Skeletal muscle satellite cell (primary cell): Measurements from ENCODE around the gene ENTPD8.
A peak's percentile ranks its signal among the peaks of the same experiment; 100 is the strongest.
"Not testable (repeated sequence)": the region's sequence is repeated elsewhere in the genome, so short reads cannot be mapped to it uniquely, and the experiment has no call there.

Source experiments
- H3K27me3 ChIP-seq: 2 replicates; pipeline ENCODE4 v1.7.0; 2013; ENCODE audit warnings: low read length; ENCODE audit not compliant: control insufficient read depth, insufficient read depth
- H3K36me3 ChIP-seq: 2 replicates; pipeline ENCODE4 v1.7.0; 2013; ENCODE audit warnings: mild to moderate bottlenecking, control low read depth, low read length; ENCODE audit not compliant: insufficient read depth
- H3K4me1 ChIP-seq: 2 replicates; pipeline ENCODE4 v1.7.0; 2013; ENCODE audit warnings: low read length; ENCODE audit not compliant: control insufficient read depth, insufficient read depth
- H3K4me2 ChIP-seq: 2 replicates; pipeline ENCODE4 v1.7.0; 2013; ENCODE audit warnings: mild to moderate bottlenecking, low read length
- H3K4me3 ChIP-seq: 2 replicates; pipeline ENCODE4 v1.7.0; 2013; ENCODE audit warnings: low read length
- H3K9ac ChIP-seq: 2 replicates; pipeline ENCODE4 v1.7.0; 2013; ENCODE audit warnings: mild to moderate bottlenecking, low read depth, low read length, moderate library complexity
- H3K9me3 ChIP-seq: replicated peaks from 2 replicates; pipeline ENCODE4 v1.7.0; 2013; ENCODE audit warnings: mild to moderate bottlenecking, control low read depth, low read length

The ENTPD8 gene

DNA sequence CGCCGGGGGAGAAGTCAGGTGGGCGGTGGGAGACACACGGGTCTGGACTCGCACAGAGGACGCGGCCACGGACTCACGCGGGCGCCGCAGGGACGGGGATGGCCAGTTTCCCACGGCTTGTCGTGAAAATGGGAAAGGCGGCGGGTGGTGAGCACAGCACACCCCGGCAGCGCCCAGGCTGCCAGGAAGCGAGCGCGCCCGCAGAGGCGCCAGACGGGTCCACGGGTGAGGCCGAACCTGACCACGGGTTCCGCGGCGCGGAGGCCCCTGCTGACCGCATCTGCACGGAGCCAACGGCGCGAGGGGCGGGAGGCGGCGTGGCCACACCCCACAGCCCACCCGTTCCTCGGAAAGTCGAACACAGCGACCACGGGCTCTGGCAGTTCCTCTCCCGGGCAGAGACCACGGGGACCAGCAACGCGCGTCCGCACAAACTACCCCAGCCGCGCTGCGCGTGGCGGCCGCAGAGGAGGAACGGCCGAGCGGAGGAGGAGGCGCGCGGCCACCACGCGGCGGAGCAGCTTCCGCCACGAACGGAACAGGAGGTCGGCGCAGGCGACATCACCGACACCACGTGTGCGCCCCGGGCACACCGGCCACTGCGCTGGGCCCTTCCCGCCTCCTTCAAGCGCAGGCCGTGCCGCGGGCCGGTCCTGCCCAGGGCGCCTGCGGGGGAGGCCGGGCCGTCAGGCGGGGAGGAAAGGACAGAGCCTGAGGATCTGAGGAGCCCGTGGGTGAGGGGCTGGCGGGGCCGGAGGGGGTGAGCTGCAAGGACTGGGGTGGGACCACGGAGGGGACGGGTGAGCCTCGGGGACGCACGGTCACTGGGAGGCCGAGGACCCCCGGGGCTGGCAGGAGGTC lies 23.8 kb downstream of the ENTPD8 start:
- peak overlapping the region; percentile 63 for H3K4me3 ChIP-seq
- peaks cover 18% of the 10 kb centered on the region for H3K4me1 ChIP-seq
- peak overlapping the region; percentile 26 for H3K9ac ChIP-seq
- peak overlapping the region; percentile 77 for H3K4me2 ChIP-seq
- no peaks in the 10 kb centered on the region for H3K9me3 ChIP-seq
- H3K36me3 ChIP-seq, result no peaks in the 10 kb centered on the region
- no peaks in the 10 kb centered on the region for H3K27me3 ChIP-seq

DNA sequence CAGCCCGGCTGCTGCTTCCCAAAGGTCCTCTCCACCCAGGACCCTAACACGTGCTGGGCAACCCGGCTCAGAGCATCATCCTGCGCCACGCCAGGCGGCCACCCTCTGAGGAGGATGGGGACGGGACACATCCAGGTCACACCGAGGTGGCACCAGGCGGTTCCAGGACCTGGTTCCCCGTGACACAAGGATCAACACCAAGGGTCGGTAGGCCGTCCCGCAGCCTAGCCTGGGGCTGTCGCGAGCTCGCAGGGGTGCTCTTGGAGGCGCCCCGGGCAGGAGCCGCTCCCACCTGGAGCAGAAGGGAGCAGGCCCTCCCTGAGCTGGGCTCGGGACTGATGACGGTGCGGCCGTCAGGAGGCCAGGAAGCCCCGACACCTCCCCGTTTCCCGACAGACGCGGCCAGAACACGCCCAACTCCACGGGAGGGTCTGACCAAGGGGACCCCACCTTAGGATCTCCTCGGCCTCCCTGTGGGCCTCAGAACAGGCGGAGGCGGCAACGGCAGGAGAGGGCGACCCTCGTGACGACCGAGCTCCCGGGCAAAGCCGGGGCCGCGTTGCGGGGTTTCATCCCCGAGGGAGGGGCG lies 24.5 kb downstream of the ENTPD8 start:
- Histone ChIP-seq H3K27me3 (no peaks in the 10 kb centered on the region), H3K4me3 (peak overlapping the region; percentile 63), H3K4me1 (peaks cover 19% of the 10 kb centered on the region), H3K9ac (no peak overlapping the region), H3K4me2 (peak overlapping the region; percentile 77), H3K36me3 (no peaks in the 10 kb centered on the region), H3K9me3 (no peaks in the 10 kb centered on the region)

DNA sequence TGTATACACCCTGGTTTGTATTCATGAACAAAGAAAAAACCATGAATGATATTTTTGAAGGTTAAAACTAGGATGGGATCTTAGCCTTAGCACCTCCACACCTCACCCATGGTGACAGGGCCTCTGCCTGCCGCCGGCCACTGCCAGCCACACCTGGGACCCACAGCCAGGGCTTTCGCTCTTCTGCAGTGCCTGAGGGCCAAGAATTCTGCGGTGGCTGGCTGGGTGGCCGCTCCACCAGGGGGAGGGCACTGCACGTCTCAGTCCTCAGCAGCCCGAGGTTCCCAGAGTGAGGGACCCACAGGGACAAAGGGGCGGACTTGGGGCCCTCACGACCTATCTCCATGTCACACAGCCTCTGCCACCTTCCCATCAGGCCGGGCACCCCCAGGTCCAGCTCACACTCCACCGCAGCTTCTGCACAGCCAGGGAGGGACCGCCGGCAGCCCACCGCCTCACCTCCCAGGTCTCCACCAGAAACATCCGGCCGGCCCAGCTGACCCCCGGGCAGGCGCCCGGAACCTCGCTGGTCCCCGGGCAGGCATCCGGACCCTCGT lies 25.1 kb downstream of the ENTPD8 start:
- no peaks in the 10 kb centered on the region for H3K27me3 ChIP-seq
- no peak overlapping the region for H3K4me2 ChIP-seq
- H3K9me3 ChIP-seq, result no peaks in the 10 kb centered on the region
- no peaks in the 10 kb centered on the region for H3K36me3 ChIP-seq
- H3K4me1 ChIP-seq, result peaks cover 23% of the 10 kb centered on the region
- H3K9ac ChIP-seq, result no peak overlapping the region
- no peak overlapping the region for H3K4me3 ChIP-seq

DNA sequence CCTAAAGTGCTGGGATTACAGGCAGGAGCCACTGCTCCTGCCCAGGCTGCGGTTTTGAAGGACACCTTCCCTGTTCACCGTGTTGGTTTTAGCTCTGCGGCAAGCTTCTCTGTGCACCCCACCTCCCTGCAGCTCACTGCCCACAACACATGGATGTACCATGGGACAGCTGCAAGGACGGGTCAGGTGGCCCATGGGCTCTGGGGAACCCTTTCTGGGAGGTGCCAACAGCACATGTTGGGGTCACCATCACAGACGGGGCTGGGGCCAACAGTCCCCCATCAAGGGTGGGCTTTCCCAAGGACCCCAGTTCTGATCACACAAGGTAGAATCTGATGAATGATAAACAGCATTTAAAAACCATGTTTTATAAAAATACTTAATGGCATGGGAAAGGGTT lies 25.7 kb downstream of the ENTPD8 start:
- H3K4me2 ChIP-seq, result no peak overlapping the region
- H3K36me3 ChIP-seq, result no peaks in the 10 kb centered on the region
- H3K9ac ChIP-seq, result no peak overlapping the region
- H3K27me3 ChIP-seq, result no peaks in the 10 kb centered on the region
- peaks cover 29% of the 10 kb centered on the region for H3K4me1 ChIP-seq
- no peak overlapping the region for H3K4me3 ChIP-seq
- no peaks in the 10 kb centered on the region for H3K9me3 ChIP-seq

DNA sequence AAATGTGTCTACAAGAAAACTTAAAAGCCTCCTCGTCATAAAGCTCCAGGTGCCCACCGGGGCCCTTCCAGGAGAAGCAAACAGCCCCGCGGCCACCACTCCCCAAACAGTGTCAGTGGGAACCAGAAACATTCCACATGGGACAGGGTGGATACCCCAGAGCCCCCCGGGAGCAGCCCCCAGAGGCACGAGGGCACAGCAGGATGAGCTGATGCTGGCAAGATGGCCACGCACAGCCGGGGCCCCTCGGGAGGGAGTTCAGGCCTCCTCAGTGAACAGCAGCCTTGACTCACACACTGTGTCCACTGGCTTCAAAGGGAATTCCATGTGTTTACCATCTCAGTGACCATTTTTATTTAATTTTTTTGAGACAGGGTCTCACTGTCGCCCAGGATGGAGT lies 28.7 kb downstream of the ENTPD8 start:
- Histone ChIP-seq H3K4me2 (peak overlapping the region; percentile 24), H3K9ac (no peak overlapping the region), H3K4me3 (no peak overlapping the region), H3K36me3 (no peaks in the 10 kb centered on the region), H3K4me1 (peaks cover 33% of the 10 kb centered on the region), H3K27me3 (no peaks in the 10 kb centered on the region), H3K9me3 (no peaks in the 10 kb centered on the region)

DNA sequence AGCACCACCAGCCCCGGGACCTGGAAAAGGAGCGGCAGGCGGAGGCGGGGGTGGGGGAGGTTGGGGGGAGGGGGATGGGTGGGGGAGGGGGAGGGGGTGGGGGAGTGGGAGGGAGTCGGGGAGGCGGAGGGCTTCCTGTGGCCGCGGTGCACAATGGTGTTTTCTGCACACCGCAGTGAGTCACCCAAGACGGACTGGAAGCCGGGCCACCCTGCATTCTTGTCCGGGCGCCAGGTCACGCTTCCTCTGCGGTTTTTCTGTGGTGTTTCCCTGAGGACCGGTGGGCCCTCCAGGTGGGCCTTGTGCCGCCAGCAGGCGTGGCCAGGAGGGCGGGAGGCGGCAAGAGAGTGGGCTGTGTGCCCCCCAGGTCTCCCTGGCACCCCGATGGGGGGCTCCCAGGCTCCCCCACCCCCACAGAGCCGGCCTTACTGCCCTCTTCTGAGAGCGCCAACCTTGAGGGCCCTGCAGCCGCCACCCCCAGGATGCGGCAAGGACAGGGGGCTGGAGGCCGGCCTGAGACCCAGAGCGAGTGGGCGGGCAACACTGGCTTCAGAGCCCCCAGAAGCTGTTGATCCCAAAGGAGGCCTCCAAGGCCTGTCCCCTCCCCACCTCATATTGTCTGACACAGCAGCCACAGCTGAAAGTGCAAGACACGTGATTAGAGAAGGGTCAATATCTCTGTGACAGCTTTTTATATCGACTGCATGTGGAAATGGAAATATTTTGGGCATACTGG lies 29.3 kb downstream of the ENTPD8 start:
- Histone ChIP-seq H3K4me2 (peak overlapping the region; percentile 60), H3K4me3 (no peak overlapping the region), H3K27me3 (no peaks in the 10 kb centered on the region), H3K9ac (no peak overlapping the region), H3K36me3 (no peaks in the 10 kb centered on the region), H3K4me1 (peaks cover 35% of the 10 kb centered on the region), H3K9me3 (no peaks in the 10 kb centered on the region)

DNA sequence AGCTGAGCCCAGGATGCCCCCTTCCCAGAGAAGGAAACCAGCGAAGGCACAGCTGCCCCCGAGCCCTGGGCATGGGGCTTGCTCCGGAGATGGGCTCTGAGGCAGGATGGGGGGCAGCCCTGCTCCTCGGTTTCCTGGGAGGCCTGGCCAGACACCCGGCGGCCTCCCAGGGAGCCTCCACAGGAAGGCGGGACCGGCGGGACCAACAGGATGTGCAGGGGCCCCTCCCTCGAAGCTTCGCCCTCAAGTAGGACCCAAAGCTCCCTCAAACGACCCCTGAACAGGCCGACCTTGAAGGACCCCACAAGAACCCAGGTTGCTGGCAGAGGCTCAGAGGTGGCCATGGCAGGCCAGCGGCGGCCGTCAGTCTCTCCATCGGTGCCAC lies 29.9 kb downstream of the ENTPD8 start:
- Histone ChIP-seq H3K36me3 (no peaks in the 10 kb centered on the region), H3K9ac (no peak overlapping the region), H3K4me1 (peaks cover 35% of the 10 kb centered on the region), H3K4me3 (no peak overlapping the region), H3K4me2 (peak overlapping the region; percentile 60), H3K9me3 (no peaks in the 10 kb centered on the region), H3K27me3 (no peaks in the 10 kb centered on the region)

DNA sequence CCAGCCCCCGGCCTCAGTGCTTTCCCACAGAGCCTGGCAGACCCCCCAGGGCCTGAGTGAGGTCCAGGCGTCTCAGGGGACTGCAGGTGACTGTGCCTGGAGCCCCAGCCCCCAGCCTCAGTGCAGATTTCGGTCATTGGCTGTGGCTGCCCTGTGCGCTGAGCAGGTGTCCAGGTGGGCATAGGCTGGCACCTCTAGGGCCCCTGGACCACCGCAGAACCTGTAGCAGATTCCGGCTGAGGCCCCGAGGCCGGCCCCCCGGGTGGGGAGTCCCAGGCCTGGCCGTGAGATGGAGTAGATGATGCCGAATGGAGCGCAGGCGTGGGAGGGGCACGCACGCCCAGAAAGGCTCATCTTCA lies 30.3 kb downstream of the ENTPD8 start:
- Histone ChIP-seq H3K4me3 (no peak overlapping the region), H3K27me3 (no peaks in the 10 kb centered on the region), H3K36me3 (no peaks in the 10 kb centered on the region), H3K4me2 (peak overlapping the region; percentile 60), H3K9me3 (no peaks in the 10 kb centered on the region), H3K9ac (no peak overlapping the region), H3K4me1 (peaks cover 35% of the 10 kb centered on the region)

DNA sequence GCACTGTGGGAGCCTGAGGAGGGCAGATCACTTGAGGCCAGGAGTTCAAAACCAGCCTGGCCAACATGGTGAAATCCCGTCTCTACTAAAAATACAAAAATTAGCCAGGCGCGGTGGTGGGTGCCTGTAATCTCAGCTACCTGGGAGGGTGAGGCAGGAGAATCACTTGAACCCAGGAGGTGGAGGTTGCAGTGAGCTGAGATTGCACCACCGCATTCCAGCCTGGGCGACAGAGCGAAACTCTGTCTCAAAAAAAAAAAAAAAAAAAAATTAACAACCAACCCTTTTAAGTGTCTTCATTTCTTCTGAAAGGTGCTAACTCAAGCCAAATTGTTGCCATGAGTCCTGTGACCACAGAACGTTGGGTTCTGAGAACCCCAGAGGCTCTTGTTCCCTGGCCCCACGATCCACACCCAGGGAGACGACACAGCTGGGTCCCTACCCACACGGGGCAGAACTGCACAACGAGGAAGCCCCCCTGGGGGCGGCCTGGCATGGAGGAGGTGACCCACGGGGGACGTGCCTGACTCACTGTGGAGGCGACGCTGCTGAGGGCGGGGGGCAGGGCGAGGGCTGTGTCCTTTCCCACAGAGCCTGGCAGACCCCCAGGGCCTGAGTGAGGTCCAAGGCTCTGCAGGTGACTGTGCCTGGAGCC lies 30.8 kb downstream of the ENTPD8 start:
- H3K4me3 ChIP-seq, H3K36me3 ChIP-seq, H3K27me3 ChIP-seq, H3K9me3 ChIP-seq, H3K4me2 ChIP-seq, H3K9ac ChIP-seq: not testable (repeated sequence)
- peaks cover 40% of the 10 kb centered on the region for H3K4me1 ChIP-seq

DNA sequence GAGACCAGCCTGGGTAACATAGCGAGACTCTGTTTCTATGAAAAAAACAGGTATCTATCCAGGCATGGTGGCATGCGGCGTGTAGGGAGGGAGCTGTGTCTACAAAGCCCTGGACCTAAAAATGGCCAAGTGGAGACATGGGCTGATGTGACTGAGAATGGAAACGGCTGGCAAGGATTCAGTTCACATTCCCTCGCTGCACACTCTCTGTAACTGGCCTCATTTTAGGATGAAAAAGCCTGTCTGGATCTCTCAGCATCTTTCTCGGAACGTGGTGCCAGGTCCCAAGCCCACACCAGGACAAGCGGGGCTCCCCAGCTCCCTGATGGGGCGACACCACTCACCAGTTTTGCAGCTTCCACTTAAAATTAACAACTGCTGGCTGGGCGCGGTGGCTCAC lies 31.6 kb downstream of the ENTPD8 start:
- Histone ChIP-seq H3K4me2 (no peak overlapping the region), H3K9ac (no peak overlapping the region), H3K9me3 (no peaks in the 10 kb centered on the region), H3K36me3 (no peaks in the 10 kb centered on the region), H3K27me3 (no peaks in the 10 kb centered on the region), H3K4me1 (peaks cover 41% of the 10 kb centered on the region), H3K4me3 (no peak overlapping the region)
